OCI-LY7 (cell line): ENCODE data around the gene ERC1.

Experiments
- EZH2phosphoT487 ChIP-seq: fragments of 200-600 bp; sonication (generic); IDR thresholded peaks from 2 replicates; pipeline ENCODE4 v1.6.1; 2018; ENCODE audit warnings: low read depth, borderline replicate concordance, mild to moderate bottlenecking, mixed run types, antibody characterized with exemption, low read length, moderate library complexity, mixed read lengths
- TF ChIP-seq, protein P1 (sequence below): fragments of 200-600 bp; sonication (generic); conservative IDR thresholded peaks from 2 replicates; pipeline ENCODE4 v1.5.1; 2014; ENCODE audit warnings: mild to moderate bottlenecking, antibody characterized with exemption, low read length, moderate library complexity, mixed read lengths

DNA sequence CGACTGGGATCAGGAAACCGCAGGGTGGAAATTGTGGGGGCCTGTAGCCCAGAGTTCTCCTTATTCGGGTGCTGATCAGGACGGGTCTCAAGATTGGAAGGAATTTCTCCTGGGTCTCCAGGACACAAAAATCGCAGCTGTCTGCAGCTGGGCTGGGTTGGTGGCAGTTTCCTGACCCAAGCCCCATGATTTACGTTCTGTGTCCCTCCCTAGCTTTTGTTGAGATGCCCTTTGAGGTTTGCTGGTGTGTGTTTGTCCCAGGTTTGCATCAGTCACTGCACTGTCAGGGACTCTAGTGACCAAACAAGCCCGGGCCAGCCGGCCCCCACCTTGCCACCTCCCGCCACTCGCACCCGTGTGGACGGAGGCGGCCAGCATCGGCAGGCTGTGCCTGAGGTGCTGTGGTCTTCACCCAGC is 513.9 kb downstream of the ERC1 start:
- TF ChIP-seq, protein P1, sequence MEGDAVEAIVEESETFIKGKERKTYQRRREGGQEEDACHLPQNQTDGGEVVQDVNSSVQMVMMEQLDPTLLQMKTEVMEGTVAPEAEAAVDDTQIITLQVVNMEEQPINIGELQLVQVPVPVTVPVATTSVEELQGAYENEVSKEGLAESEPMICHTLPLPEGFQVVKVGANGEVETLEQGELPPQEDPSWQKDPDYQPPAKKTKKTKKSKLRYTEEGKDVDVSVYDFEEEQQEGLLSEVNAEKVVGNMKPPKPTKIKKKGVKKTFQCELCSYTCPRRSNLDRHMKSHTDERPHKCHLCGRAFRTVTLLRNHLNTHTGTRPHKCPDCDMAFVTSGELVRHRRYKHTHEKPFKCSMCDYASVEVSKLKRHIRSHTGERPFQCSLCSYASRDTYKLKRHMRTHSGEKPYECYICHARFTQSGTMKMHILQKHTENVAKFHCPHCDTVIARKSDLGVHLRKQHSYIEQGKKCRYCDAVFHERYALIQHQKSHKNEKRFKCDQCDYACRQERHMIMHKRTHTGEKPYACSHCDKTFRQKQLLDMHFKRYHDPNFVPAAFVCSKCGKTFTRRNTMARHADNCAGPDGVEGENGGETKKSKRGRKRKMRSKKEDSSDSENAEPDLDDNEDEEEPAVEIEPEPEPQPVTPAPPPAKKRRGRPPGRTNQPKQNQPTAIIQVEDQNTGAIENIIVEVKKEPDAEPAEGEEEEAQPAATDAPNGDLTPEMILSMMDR, result no peak
- no peak for TF ChIP-seq EZH2phosphoT487
